KG1 (cell line): Measurements from ENCODE around the gene PTPRK.
"Not testable (repeated sequence)": the region's sequence is repeated elsewhere in the genome, so short reads cannot be mapped to it uniquely, and the experiment has no call there.

Source experiments
- DNase-seq: peaks from one replicate; lab custom pipeline; 2025; lab: John Stamatoyannopoulos, UW

The PTPRK gene

GRCh38 chr6:128487746-128488145, 32.7 kb downstream of the PTPRK start:
- DNase-seq: no peak

- DNase-seq: no peak
Observed at GRCh38 chr6:128487055-128487454, 33.3 kb downstream of the PTPRK start.

GRCh38 chr6:128486580-128486979, 33.8 kb downstream of the PTPRK start:
- DNase-seq: not testable (repeated sequence)

- no peak for DNase-seq
Observed at GRCh38 chr6:128483472-128484135, 36.8 kb downstream of the PTPRK start.

- DNase-seq: no peak
Observed at GRCh38 chr6:128482642-128483041, 37.8 kb downstream of the PTPRK start.

- DNase-seq: no peak
Observed at GRCh38 chr6:128479991-128480390, 40.4 kb downstream of the PTPRK start.

GRCh38 chr6:128479048-128479666, 41.2 kb downstream of the PTPRK start:
- no peak for DNase-seq

- DNase-seq: no peak
Observed at GRCh38 chr6:128478230-128479047, 42.0 kb downstream of the PTPRK start.

GRCh38 chr6:128474933-128475332, 45.5 kb downstream of the PTPRK start:
- no peak for DNase-seq

GRCh38 chr6:128474481-128474880, 45.9 kb downstream of the PTPRK start:
- DNase-seq: no peak

- DNase-seq: no peak
Observed at GRCh38 chr6:128471907-128472306, 48.5 kb downstream of the PTPRK start.

GRCh38 chr6:128465368-128466343, 54.7 kb downstream of the PTPRK start:
- no peak for DNase-seq

- no peak for DNase-seq
Observed at GRCh38 chr6:128464790-128465189, 55.6 kb downstream of the PTPRK start.

GRCh38 chr6:128463942-128464341, 56.5 kb downstream of the PTPRK start:
- no peak for DNase-seq

GRCh38 chr6:128461501-128461900, 58.9 kb downstream of the PTPRK start:
- no peak for DNase-seq

GRCh38 chr6:128456510-128457230, 63.7 kb downstream of the PTPRK start:
- no peak for DNase-seq

GRCh38 chr6:128455959-128456358, 64.4 kb downstream of the PTPRK start:
- no peak for DNase-seq

GRCh38 chr6:128452713-128453112, 67.7 kb downstream of the PTPRK start:
- no peak for DNase-seq

- no peak for DNase-seq
Observed at GRCh38 chr6:128446497-128446896, 73.9 kb downstream of the PTPRK start.

GRCh38 chr6:128443553-128443952, 76.8 kb downstream of the PTPRK start:
- DNase-seq: no peak

- no peak for DNase-seq
Observed at GRCh38 chr6:128439627-128440026, 80.8 kb downstream of the PTPRK start.
